Adrenal gland (tissue), 12 donors: ENCODE data around the gene TMEM116. TPM values are rescaled to one million over a fixed set of nuclear protein-coding genes. Genes with fewer than 3 reads are reported as not detected.
"Not testable (repeated sequence)": the region's sequence is repeated elsewhere in the genome, so short reads cannot be mapped to it uniquely, and the experiment has no call there.

Experiments used
- DNase-seq, 7 donors: peaks; one replicate each; pipeline ENCODE4 v3.0.0-alpha.2; 2019 to 2020
- H3K27ac ChIP-seq, 5 donors: fragments of 200-600 bp; sonication (generic) in 4 of 5; 1 replicate in 3 of 5; 2 replicates in 2 of 5; pipeline versions ENCODE4 v1.5.1 to v1.8.0; 2016 to 2020; ENCODE audit warnings: mild to moderate bottlenecking in 1 of 5
- H3K27me3 ChIP-seq: fragments of 200-600 bp; 2 replicates; pipeline ENCODE4 v1.8.0; 2021
- H3K36me3 ChIP-seq, 2 donors: fragments of 200-600 bp; replicated peaks in 1 of 2; 1 replicate in 1 of 2; 2 replicates in 1 of 2; pipeline versions ENCODE4 v1.5.1 to v1.8.0; 2018 to 2022
- H3K4me1 ChIP-seq, 2 donors: fragments of 200-600 bp; replicated peaks in 1 of 2; 1 replicate in 1 of 2; 2 replicates in 1 of 2; pipeline versions ENCODE4 v1.5.1 to v1.8.0; 2018 to 2021
- H3K4me3 ChIP-seq, 4 donors: fragments of 200-600 bp; sonication (generic) in 3 of 4; one replicate each; pipeline ENCODE4 v1.5.1; 2016 to 2018
- H3K9me3 ChIP-seq, 3 donors: fragments of 200-600 bp; sonication (generic) in 1 of 3; replicated peaks in 1 of 3; 1 replicate in 2 of 3; 2 replicates in 1 of 3; pipeline versions ENCODE4 v1.5.1 to v1.8.0; 2016 to 2021
- POLR2A ChIP-seq, 2 donors: fragments of 450-650 bp; IDR thresholded peaks; one replicate each; pipeline ENCODE4 v1.6.1; 2017; ENCODE audit warnings: antibody characterized with exemption in 2 of 2, mild to moderate bottlenecking in 2 of 2, moderate library complexity in 1 of 2
- WGBS, 4 donors: extraction: QIAGEN DNeasy Blood & Tissue Kit in 2 of 4; methylation state at CpG; one replicate each; pipeline versions ENCODE4 v1.1.5 to v1.1.7; 2013 to 2017; 5-methylcytosine and 5-hydroxymethylcytosine counted together
- intact Hi-C, 2 donors: fragments of 100-400 bp; cut with DNase I; formaldehyde crosslinking; loops; one replicate each; pipeline versions ENCODE4 v1.14.1 to v1.15.0; 2022 to 2023
- polyA plus RNA-seq, 3 donors: library from polyadenylated mRNA; stranded (reverse); fragments of 200-250 nt in 2 of 3; fragments of 350-450 nt in 1 of 3; fragmentation: Illumina TruSeq in 1 of 3; extraction: RNeasy Lipid Tissue Mini Kit (QIAGEN cat#74804) in 1 of 3; gene quantifications; one replicate each; pipeline ENCODE4 v1.2.3, GENCODE V29; 2013 to 2014
- total RNA-seq, 9 donors: library from RNA; depleted of rRNA in 4 of 9; stranded (reverse); fragments of >200 nt in 4 of 9; fragments of 120-200 nt in 1 of 9; fragmentation: NEBNext Ultra II Directional in 1 of 9; extraction: Animal tissue kit (Norgen Biotek cat#: 25700) in 1 of 9; gene quantifications; one replicate each; pipeline versions ENCODE4 v1.1.0 to v1.2.4, GENCODE V29; 2013 to 2023
- TF ChIP-seq, protein P1 (sequence below), 6 experiments: fragments of 450-650 bp in 4 of 6; fragments of 200-600 bp in 2 of 6; sonication (generic) in 1 of 6; IDR thresholded peaks; 1 replicate in 5 of 6; 2 replicates in 1 of 6; pipeline versions ENCODE4 v1.5.1 to v1.8.0; 2016 to 2021; ENCODE audit warnings: antibody characterized with exemption in 6 of 6, mild to moderate bottlenecking in 2 of 6, moderate library complexity in 1 of 6
- donor health status: healthy with polysubstance abuse.
- donor health status: Bipolar disorder and iron deficiency.
- donor health status: DM: yes; HTN: yes; CAD: no.
- donor health status: DM: no; HTN: no; CAD: no.
- donor health status: DM: no; HTN: no; CAD: no.
- donor health status: DM: yes; HTN: yes; CAD: no.

TMEM116 gene
- total and polyA plus RNA-seq, 12 donors, result 6.3 to 32.4 (median 18.8) TPM

- peak; percentile 56 to 88 (median 75) for DNase-seq
Measured at GRCh38 chr12:112013601-112014402, 837 bp upstream of the TMEM116 start.

DNA sequence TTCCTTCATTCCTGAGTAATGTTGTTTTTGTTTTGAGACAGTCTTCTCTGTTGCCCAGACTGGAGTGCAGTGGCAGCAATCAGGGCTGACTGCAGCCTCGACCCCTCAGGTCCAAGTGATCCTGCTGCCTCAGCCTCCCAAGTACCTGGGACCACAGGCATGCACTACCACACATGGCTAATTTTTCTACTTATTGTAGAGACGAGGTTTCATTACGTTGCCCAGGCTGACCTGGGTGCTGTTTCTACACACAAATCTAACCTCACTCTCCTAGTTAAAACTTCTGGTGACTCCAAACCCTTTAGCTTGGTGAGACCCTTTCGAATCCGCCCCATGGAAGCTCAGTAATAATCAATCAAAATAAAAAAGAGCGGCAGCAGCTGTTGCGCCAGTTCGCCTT, 1.3 kb downstream of the TMEM116 start:
- Histone ChIP-seq H3K9me3 (no peaks in the 10 kb centered on the region), H3K4me3 (peak overlapping the region in 1 of 4 donors; percentile 68), H3K36me3 (no peaks in the 10 kb centered on the region), H3K27ac (peak overlapping the region in 2 of 5 donors; percentile 99), H3K4me1 (peaks cover 18 to 19% of the 10 kb centered on the region in 2 donors), H3K27me3 (no peaks in the 10 kb centered on the region)
- no peak for DNase-seq
- intact Hi-C loops, result no loop called here
- WGBS, 4 donors, result 91 to 98% (median 94%) methylated on average over 8 of the region's 8 CpGs
- TF ChIP-seq POLR2A (IDR thresholded peaks at IDR 0.05), result no peak
- TF ChIP-seq, protein P1, sequence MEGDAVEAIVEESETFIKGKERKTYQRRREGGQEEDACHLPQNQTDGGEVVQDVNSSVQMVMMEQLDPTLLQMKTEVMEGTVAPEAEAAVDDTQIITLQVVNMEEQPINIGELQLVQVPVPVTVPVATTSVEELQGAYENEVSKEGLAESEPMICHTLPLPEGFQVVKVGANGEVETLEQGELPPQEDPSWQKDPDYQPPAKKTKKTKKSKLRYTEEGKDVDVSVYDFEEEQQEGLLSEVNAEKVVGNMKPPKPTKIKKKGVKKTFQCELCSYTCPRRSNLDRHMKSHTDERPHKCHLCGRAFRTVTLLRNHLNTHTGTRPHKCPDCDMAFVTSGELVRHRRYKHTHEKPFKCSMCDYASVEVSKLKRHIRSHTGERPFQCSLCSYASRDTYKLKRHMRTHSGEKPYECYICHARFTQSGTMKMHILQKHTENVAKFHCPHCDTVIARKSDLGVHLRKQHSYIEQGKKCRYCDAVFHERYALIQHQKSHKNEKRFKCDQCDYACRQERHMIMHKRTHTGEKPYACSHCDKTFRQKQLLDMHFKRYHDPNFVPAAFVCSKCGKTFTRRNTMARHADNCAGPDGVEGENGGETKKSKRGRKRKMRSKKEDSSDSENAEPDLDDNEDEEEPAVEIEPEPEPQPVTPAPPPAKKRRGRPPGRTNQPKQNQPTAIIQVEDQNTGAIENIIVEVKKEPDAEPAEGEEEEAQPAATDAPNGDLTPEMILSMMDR (IDR thresholded peaks at IDR 0.05), result no peak

More at GRCh38 chr12:112013601-112014402, 837 bp upstream of the TMEM116 start:
- intact Hi-C loops, result no loop called here
- Histone ChIP-seq H3K4me1 (peaks cover 18 to 20% of the 10 kb centered on the region in 2 donors), H3K9me3 (no peaks in the 10 kb centered on the region), H3K36me3 (no peaks in the 10 kb centered on the region), H3K27me3 (no peaks in the 10 kb centered on the region), H3K27ac (peak overlapping the region; percentile 89 to 99 (median 98)), H3K4me3 (peak overlapping the region; percentile 6 to 94 (median 66))
- TF ChIP-seq, protein P1 (IDR thresholded peaks at IDR 0.05), result peak in 2 of 6 experiments; percentile 8 to 43
- peak; percentile 22 to 91 for TF ChIP-seq POLR2A (IDR thresholded peaks at IDR 0.05)
- 1 to 16% (median 2%) methylated on average over 5 to 54 of the region's 54 CpGs for WGBS, 4 donors

- Histone ChIP-seq H3K9me3 (no peaks in the 10 kb centered on the region), H3K27me3 (no peaks in the 10 kb centered on the region), H3K4me1 (peaks cover 18 to 27% of the 10 kb centered on the region in 2 donors), H3K36me3 (no peaks in the 10 kb centered on the region), H3K27ac (peak overlapping the region in 1 of 5 donors; percentile 4), H3K4me3 (no peak overlapping the region)
- peak in 1 of 7 donors; percentile 16 for DNase-seq
- TF ChIP-seq, protein P1 (IDR thresholded peaks at IDR 0.05), result no peak
- TF ChIP-seq POLR2A (IDR thresholded peaks at IDR 0.05), result no peak
- 92 to 95% (median 94%) methylated on average over 3 to 8 of the region's 8 CpGs for WGBS, 4 donors
- intact Hi-C loops, result no loop called here
Measured at GRCh38 chr12:112010415-112011344, 2.3 kb downstream of the TMEM116 start.

- H3K27me3 ChIP-seq, intact Hi-C loops, H3K27ac ChIP-seq, DNase-seq, H3K9me3 ChIP-seq, H3K4me3 ChIP-seq, H3K36me3 ChIP-seq: not testable (repeated sequence)
- 89 to 92% (median 91%) methylated on average over 3 of the region's 3 CpGs for WGBS, 4 donors
- H3K4me1 ChIP-seq, result peaks cover 14 to 27% of the 10 kb centered on the region in 2 donors
Measured at GRCh38 chr12:112009596-112009995, 3.4 kb downstream of the TMEM116 start.
